Measurements from ENCODE around the gene DNAJC11.
"Not testable (repeated sequence)": the region's sequence is repeated elsewhere in the genome, so short reads cannot be mapped to it uniquely, and the experiment has no call there.

Gene DNAJC11, protein sequence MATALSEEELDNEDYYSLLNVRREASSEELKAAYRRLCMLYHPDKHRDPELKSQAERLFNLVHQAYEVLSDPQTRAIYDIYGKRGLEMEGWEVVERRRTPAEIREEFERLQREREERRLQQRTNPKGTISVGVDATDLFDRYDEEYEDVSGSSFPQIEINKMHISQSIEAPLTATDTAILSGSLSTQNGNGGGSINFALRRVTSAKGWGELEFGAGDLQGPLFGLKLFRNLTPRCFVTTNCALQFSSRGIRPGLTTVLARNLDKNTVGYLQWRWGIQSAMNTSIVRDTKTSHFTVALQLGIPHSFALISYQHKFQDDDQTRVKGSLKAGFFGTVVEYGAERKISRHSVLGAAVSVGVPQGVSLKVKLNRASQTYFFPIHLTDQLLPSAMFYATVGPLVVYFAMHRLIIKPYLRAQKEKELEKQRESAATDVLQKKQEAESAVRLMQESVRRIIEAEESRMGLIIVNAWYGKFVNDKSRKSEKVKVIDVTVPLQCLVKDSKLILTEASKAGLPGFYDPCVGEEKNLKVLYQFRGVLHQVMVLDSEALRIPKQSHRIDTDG

DNA sequence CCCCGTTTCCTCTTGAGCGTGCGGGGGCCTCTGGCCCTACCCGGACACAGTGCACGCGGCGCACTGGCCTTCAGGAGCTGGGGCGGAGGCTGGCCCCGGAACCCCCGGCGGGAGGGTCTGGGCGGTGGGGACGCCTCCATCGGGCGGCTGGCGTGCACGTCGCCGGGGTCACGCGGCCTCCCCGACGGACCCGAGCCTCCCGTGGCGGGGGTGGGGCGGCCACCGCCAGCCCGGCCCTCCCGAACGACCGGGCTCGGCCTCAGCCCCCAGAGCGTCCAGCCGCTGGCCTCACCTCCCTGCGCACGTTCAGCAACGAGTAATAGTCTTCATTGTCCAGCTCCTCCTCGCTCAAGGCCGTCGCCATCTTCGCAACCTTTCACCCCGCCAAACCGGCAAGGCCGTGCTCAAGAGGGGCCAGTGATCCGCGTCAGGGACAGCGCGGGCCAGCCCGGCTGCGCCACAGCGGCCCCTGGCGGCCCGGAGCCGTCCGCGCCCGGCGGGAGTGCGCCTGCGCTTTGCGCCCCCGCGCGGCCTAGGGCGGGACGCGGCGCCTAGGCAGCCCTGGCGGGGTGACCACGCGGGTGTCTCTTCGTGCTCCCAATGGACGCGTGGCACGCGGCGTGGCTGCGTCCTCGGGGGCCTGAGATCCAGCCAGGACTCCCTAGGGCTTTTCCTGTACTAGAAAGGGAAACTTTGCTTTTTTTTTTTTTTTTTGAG, at the start of gene DNAJC11:
DNAJC11 (minus strand) TSS at position 380 of the 717 bp plus-strand sequence; CDS start at position 364, 16 bp downstream.
- peak; percentile 91 to 93 for DNase-seq

DNA sequence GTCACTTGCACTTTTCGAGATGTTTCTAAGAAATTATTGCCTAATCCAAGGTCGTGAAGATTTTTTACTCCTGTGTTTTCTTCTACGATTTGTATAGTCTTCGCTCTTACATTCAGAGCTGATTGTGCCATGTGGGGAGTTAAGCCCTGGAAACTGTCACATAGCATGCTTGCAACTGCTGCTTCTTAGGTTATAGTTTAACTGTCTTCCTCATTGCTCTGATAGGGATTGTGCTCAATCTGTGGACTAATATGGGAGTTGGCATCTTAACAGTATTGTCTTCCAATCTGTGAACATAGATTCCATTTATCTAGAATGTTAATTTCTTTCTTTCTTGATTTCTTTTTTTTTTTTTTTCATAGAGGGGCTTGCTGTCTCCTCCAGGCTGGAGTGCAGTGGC, 48.9 kb upstream of the DNAJC11 start:
- DNase-seq, result no peak

DNA sequence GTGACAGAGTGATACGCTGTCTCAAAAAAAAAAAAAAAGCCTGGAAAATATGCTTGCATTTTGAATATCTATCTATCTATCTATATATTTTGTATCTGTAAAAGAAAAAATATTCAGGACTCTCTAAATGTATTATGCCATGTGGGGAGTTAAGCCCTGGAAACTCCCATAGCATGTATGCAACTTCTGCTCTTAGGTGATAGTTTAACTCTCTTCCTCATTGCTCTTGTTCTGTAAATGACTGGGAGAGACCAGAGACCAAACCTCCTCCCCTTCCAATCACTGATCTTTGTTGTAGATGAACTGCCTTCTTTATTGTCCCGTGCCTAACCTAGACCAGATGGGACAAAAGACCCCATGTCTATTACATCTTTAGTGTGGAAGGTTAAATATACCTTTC, 46.1 kb upstream of the DNAJC11 start:
- DNase-seq, result no peak

DNA sequence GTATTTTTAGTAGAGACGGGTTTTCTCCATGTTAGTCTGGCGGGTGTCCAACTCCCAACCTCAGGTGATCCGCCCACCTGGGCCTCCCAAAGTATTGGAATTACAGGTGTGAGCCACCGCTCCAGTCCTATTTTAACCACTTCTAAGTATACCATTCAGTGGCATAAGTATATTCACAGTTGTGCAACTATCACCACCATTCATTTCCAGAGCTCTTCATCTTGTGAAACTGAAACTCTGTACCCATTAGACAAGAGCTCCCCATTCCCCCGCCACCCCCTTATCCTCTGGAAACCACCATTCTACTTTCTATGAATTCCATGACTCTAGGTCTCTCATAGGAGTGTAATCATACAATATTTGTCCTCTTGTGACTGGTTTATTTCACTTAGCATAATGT, 43.5 kb upstream of the DNAJC11 start:
- no peak for DNase-seq

DNA sequence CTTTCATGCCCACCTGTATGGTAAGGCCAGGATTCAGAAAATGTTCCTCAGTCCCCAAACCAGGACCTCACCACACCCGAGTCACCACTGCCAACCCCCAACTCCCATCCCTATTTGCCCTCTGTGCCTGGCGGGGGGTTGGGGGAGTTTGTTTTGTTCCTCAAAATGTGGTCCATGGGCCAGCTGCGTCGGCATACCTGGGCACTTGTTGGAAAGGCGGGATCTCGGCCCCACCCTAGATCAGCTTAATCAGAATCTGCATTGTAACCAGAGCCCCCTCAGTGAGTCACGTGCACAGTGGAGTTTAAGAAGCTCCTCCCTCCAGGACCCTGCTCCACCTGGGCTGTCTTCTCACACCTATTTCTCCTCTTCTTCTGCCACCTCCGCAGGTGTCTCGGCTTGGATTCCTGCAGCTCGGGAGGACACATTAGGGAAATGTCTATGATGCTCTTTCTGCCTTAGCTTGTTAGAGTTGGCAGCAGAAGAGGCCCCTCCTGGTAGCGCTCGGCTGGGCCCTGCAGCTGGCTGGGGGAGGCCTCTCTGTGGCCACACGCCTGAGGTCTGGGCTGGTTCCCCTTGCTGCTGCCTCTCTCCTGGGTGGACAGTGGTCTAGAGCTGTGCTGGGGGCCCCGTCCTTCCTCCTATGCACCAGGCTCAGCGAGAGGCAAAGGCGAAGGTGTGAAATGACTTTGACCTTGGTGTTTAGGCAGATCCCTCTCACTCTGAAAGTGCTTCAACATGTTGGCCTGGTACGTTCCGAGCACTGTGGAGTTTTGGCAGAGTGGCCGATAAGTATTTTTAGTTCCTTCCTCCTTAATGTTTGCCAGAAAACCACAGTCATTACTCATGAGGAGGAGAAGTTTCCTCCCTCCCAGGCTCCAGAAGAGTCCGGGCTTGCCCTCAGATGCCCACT, 41.8 kb upstream of the DNAJC11 start:
- peak in 1 of 2 donors; percentile 35 for DNase-seq

DNA sequence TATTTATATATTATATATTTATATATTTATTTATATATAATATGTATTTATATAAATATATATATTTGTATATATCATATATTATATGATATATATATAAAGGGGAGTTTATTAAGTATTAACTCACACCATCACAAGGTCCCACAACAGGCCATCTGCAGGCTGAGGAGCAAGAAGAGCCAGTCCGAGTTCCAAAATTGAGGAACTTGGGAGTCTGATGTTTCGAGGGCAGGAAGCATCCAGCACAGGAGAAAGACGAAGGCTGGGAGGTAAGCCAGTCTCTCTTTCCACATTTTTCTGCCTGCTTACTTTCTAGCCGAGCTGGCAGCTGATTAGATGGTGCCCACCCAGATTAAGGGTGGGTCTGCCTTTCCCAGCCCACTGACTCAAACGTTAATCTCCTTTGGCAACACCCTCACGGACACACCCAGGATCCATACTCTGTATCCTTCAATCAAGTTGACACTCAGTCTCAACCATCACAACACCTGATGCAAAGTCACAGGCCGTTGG, 41.1 kb upstream of the DNAJC11 start:
- DNase-seq, result not testable (repeated sequence)

DNA sequence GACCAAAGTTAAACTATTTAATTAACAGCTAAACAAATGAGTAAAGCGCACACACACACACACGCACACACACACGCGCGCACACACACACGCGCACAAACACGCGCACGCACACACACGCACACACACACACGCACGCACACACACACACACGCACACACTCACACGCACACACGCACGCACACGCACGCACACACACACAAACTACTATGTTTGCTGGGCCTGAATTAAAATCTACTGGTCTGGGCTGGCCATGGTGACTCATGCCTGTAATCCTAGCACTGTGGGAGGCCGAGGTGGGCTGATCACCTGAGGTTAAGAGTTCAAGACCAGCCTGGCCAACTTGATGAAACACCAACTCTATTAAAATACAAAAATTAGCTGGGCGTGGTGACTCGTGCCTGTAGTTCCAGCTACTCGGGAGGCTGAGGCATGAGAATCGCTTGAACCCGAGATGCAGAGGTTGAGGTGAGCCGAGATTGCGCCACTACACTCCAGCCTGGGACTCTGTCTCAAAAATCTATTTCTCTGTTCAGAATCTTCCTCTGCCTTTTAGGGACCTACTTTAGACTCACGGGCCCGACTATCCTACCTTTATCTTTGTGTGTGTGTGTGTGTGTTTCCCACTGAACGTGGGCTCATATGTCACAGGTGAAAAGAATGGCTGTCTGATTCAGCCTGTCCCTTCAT, 37.5 kb upstream of the DNAJC11 start:
- DNase-seq, result no peak

DNA sequence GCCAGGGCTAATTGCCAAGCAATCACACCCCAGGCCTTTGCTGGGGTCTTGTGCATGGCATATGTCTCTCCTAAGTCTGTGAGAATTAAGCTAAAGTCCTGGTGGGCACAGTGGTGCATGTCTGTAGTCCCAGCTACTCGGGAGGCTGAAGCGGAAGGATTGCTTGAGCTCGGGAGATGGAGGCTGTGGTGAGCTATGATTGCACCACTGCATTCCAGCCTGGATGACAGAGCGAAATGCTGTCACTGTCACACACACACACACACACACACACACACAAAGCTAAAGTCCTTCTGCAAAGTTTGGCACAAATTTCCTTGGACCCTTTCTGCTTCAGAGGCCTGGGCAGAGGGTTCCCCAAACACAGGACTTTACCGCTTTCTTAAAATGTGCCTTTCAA, 31.3 kb upstream of the DNAJC11 start:
- no peak for DNase-seq

DNA sequence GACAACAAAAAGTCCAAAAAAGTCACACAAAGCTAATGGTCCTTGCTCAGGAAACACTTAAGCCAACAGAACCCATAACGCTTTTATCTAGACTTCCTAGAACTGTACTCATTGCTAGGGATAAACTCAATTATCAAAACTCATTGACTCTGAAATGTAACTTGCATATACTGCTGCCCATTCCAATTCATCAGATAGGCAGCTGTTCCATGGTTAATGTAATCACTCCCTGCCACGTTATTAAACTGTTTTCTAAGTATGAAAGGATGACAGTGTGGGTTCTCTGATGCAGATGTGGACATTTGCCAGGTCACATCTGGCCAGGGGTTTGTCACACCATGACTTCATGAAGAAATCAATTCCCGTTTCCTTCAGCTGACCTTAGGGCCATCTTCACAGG, 30.3 kb upstream of the DNAJC11 start:
- DNase-seq, result no peak

DNA sequence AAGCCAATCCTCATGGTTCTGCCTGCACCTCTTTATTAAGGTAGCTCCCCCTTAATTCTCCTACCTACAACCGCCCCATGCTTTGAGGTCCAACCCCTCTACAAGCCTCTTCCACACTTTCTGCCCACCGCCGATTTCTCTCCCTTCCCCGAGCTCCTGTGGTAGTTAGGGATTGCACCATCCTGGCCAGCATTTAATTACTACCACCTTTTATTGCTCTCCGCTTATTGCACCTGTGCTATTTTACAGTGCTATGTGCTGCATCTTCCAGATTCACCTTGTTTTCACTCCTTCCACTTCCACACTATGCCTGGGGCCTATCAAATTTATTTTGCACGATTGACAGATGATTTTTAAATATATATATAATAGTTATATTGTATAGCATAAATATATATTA, 29.3 kb upstream of the DNAJC11 start:
- DNase-seq, result no peak

DNA sequence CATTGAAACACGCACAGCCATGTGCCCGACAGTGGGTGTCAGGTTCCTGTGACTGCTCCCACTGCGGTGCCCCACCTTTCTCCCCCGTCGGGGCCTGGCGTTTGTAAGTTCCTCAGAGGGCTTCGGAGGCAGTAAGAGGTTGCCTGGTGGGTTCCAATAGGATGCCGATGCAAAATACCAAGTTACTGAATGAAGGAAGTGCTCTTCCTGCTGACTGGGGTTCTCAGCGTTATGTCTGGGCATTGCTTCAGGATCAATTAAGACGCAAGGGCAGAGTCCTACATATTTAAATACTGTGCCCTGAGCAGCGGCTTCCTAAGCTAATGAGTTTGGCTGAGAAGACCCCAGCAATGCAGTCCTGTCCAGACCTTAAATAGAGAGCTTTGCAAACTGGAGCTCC, 28.9 kb upstream of the DNAJC11 start:
- DNase-seq, result no peak

DNA sequence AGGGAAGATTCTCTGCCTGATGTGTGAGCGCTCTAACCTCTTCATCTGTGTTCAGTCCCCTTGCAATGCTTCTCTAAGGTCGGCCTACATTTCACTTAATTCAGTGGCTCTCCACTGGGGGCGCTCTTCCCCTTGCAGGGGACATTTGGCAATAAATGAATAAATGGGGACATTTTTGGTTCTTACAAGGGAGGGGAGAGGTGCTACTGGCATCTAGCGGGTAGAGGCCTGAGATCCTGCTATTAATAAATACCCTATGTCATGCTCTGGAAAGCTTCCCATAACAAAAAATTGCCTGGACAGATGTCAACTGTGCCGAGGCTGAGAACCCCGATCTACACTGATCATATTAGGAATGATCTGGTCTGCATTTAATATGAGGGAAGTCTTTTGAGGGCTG, 25.9 kb upstream of the DNAJC11 start:
- peak; percentile 48 to 58 for DNase-seq

DNA sequence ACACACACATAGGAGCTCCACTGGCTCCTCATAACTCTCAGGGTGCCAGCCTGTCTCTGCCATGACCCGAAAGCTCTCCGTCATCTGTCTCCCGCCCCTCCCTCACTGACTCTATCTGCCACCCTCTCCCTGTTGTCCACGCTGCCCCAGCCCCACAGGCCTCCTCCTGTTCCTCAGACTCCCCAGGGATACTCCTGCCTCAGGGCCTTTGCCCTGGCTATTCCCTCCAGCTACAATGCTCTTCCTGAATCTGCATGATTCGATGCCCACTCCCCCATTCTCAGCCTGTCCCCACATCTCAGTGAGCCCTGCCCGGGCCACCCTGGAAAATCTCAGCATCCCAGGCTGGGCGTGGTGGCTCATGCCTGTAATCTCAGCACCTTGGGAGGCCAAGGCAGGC, 24.6 kb upstream of the DNAJC11 start:
- no peak for DNase-seq

DNA sequence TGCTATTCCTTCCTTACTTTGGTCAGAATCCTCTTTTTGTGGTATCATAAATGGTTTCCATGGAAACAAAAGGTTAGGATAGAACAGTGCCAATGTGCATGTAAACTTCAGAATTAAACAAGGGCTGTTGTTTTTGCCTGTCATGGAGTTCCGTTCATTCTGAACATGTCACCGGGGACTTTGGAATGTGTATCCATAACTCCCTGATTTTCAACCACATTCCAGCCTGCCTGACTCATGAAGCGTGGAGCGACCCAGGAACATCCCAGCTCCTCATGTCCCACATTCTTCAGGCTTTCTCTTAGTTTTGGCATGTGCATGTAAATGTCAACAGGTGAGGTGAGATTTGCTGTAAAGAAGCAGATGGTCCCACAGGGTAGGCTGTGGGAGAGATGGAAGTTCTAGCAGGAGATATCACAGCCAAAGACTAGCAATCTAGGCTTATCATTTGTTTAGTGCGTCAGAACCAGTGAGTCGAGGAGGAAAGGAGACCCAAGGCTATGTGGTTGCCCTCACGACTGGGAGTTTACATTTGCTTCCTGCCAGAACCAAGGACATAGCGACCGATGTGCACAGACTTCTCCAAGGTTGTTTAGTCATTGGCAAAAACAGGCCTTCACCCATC, 23.0 kb upstream of the DNAJC11 start:
- no peak for DNase-seq

DNA sequence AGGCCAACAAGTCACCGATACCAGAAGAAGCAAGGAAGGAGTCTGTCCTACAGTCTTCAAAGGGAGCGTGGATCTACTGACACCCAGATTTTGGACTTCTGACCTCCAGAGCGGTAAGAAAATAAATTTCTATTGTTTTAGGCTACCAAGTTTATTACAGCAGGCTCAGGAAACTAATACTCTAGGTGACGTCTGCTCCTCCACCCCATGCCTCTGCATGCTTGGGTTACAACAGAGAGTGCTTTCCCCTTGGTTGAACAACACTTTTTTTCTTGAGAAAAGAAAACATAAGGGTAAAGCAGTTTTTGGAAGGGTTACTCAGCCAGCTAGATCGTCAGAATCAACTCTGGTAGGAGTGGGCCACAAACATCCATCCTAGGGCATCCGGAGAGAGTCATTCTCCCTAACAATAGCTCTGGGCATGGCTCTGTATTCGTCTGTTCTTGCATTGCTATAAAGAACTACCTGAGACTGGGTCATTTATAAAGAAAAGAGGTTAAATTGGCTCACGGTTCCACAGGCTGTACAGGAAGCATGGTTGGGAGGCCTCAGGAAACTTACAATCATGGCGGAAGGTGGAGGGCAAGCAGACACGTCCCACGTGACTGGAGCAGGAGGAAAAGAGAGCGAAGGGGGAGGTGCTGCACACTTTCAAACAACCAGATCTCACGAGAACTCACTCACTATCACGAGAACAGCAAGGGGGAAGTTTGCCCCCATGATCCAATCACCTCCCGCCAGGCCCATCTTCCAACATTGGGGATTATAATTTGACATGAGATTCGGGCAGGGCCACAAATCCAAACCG, 22.2 kb upstream of the DNAJC11 start:
- DNase-seq, result no peak

DNA sequence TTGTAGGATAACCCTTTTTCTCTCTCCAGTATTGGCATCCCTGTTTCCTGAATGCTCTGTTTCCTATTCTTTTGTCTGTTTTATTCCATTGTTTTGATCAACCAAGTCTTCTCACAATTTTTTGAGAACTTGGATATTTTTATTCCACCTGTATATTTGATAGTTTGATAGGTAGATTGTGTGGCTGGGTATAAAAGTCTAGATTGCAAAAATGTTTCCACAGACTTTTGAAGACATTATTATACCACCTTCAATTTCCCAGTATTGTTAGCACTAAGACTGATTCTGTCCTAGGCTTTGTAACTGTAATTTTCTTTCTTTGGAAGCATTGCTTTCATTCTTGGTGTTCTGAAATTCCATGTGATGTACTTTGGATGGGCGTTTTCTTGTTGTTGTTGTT, 9.6 kb upstream of the DNAJC11 start:
- no peak for DNase-seq

DNA sequence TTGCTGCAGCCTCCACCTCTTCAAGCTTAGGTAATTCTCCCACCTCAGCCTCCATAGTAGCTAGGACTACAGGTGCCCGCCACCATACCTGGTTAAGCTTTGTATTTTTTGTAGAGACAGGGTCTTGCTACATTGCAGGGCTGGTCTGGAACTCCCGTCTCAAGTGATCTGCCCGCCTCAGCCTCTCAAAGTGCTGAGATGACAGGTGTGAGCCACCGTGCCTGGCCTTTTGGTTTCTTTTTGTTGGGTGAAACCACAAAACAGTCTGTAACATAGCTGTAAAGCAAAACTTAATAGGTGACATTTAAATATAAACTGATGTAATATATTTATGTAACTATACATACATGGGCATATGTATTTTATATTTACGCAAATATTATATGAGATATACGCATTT, 3.1 kb upstream of the DNAJC11 start:
- DNase-seq, result no peak

DNA sequence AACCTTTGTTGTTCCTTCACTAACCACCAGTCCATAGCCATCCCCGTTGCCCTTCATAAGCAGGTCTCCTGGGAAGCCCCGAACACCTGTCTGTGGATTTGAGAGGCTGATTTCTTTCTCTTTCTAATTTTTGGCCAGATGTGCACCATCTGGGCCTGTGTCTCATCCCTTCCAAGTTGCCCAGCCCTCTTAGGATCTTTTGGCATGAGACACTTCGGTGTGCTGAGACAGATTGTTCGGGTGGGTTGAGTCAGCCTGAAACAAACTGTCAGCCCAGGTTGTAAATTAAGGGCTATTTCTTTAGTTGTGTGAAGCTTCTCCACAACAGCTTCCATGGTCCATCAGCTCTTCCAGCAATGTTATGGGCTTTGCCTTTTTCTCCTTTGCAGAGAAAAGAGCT, 1.4 kb upstream of the DNAJC11 start:
- DNase-seq, result no peak

DNA sequence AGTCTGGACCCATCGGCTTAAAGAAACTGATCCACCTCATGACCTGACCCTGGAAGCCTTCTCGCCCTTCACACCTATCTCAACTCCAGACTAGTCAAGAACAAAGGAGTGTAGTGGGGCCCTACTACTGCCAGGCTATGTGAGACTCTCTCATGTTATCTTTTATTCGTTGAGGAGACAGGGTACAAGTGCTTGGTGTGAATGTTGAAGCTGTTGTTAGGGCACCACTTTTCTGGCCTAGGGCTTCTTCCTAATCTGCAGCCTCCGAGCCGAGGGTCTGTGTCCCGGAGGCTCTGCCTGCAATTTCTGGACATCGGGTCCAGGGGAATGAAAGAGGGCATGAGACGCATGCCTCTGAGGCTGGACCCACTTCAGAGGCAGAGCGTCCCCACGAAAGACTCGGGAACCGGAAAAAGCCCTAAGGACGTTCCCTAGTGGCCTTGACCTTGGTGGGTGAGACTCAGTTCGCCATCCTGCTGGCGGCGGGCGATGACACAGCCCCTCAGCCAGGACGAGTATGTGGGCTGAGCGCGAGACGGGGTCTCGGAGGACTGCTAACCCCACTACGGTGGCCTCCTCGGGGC, 671 bp downstream of the DNAJC11 start:
- DNase-seq, result no peak

DNA sequence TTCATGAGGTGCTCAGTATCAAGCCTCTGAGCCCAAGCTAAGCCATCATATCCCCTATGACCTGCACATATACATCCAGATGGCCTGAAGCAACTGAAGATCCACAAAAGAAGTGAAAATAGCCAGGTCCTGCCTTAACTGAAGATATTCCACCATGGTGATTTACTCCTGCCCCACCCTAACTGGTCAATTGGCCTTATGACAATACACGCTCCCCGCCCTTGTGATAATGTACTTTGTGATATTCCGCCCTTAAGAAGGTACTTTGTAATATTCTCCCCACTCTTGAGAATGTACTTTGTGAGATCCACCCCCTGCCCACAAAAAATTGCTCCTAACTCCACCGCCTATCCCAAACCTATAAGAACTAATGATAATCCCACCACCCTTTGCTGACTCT, 1.7 kb downstream of the DNAJC11 start:
- DNase-seq, result not testable (repeated sequence)
